8988T (cell line): ENCODE measurements around the gene PDSS1.
A peak's percentile ranks its signal among the peaks of the same experiment; 100 is the strongest.
"Not testable (repeated sequence)": the region's sequence is repeated elsewhere in the genome, so short reads cannot be mapped to it uniquely, and the experiment has no call there.

Experiments
- DNase-seq: peaks from one replicate; pipeline ENCODE4 v3.0.0; 2011

PDSS1 gene

GRCh38 chr10:26741368-26741767 lies 43.9 kb downstream of the PDSS1 start:
- no peak for DNase-seq

- DNase-seq = no peak
Measured at GRCh38 chr10:26743091-26743490, 45.6 kb downstream of the PDSS1 start.

- DNase-seq = no peak
Measured at GRCh38 chr10:26743841-26744240, 46.3 kb downstream of the PDSS1 start.

GRCh38 chr10:26746061-26746460 lies 48.6 kb downstream of the PDSS1 start:
- no peak for DNase-seq

- DNase-seq = no peak
Measured at GRCh38 chr10:26755443-26755903, 58.0 kb downstream of the PDSS1 start.

GRCh38 chr10:26759008-26759407 lies 61.5 kb downstream of the PDSS1 start:
- DNase-seq = no peak

- no peak for DNase-seq
Measured at GRCh38 chr10:26765549-26765948, 68.0 kb downstream of the PDSS1 start.

GRCh38 chr10:26770069-26770468 lies 72.6 kb downstream of the PDSS1 start:
- no peak for DNase-seq

GRCh38 chr10:26773633-26774032 lies 76.1 kb downstream of the PDSS1 start:
- no peak for DNase-seq

GRCh38 chr10:26776258-26776657 lies 78.8 kb downstream of the PDSS1 start:
- DNase-seq = no peak

GRCh38 chr10:26777686-26778085 lies 80.2 kb downstream of the PDSS1 start:
- DNase-seq = no peak

GRCh38 chr10:26779176-26779860 lies 81.8 kb downstream of the PDSS1 start:
- no peak for DNase-seq

GRCh38 chr10:26780106-26780792 lies 82.7 kb downstream of the PDSS1 start:
- DNase-seq = no peak

GRCh38 chr10:26780793-26781601 lies 83.5 kb downstream of the PDSS1 start:
- peak; percentile 15 for DNase-seq

- DNase-seq = no peak
Measured at GRCh38 chr10:26781797-26782196, 84.3 kb downstream of the PDSS1 start.

GRCh38 chr10:26787362-26787761 lies 89.9 kb downstream of the PDSS1 start:
- DNase-seq = no peak

GRCh38 chr10:26789779-26790178 lies 92.3 kb downstream of the PDSS1 start:
- not testable (repeated sequence) for DNase-seq

GRCh38 chr10:26790221-26790995 lies 92.9 kb downstream of the PDSS1 start:
- DNase-seq = no peak

GRCh38 chr10:26792758-26793495 lies 95.4 kb downstream of the PDSS1 start:
- DNase-seq = no peak
